Measurements from ENCODE around the gene CFAP58. TPM values are rescaled to one million over a fixed set of nuclear protein-coding genes. Genes with fewer than 3 reads are reported as not detected.

Gene CFAP58
- total and polyA plus RNA-seq, 2 donors (not counting 3 experiments of a cell fraction or from before 2014, with no cell fraction given): 0.07 to 0.29 TPM

DNA sequence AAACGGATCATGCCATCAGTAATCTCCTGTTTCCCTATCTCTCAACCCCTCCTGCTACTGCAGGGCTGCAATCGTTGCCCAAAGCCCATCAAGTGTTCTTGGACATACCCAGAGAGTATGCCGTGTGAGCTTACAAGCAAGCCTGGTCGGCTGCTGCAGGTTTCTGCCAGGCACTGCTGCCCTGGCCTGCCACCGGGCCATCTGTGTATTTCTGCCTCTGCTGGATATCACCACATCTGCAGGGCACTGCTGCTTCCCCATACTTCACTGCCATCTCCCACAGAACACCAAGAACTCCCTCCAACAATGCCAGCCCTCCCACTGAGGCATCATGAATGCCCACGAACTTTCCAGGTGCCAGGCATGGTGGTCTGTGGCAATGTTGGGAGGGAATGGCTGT, 149.3 kb downstream of the CFAP58 start:
- no peak overlapping the region for H3K9ac ChIP-seq (replicated peaks; ENCODE audit: extremely low read depth, insufficient read depth, low read length)
- DNase-seq (ENCODE audit: low read depth, low spot score) (no peak), FAIRE-seq (no peak)
- H3K27me3 ChIP-seq (ENCODE audit: control insufficient read depth in 2 of 2, insufficient read depth in 2 of 2, low read length in 2 of 2): no peaks in the 10 kb centered on the region
- H3K4me3 ChIP-seq (replicated peaks in 1 of 3; ENCODE audit: insufficient read depth in 1 of 3, low read depth in 1 of 3, low read length in 3 of 3): no peak overlapping the region
- no peak overlapping the region for H3K4me2 ChIP-seq (ENCODE audit: insufficient read depth, low read length)
- H3K79me2 ChIP-seq (ENCODE audit: control insufficient read depth, insufficient read depth, low read length): no peaks in the 10 kb centered on the region
- H2AFZ ChIP-seq (ENCODE audit: low read depth, low read length): no peak overlapping the region
- BruUV-seq (replicated peaks): no TSS peak
- no peaks in the 10 kb centered on the region for H4K20me1 ChIP-seq (replicated peaks; ENCODE audit: control insufficient read depth, extremely low read depth, insufficient read depth, low read length)
- intact Hi-C loops (cut with micrococcal nuclease) (no loop called here), dilution Hi-C loops (cut with MboI; ENCODE audit: extremely low pct_ligation_motif_present, low sequenced_read_pairs) (no loop called here)
- no peak overlapping the region for H3K27ac ChIP-seq (ENCODE audit: insufficient read depth, low read depth, low read length)
- H3K36me3 ChIP-seq (ENCODE audit: control insufficient read depth in 2 of 2, extremely low read depth in 1 of 2, insufficient read depth in 2 of 2, low read length in 2 of 2): no peaks in the 10 kb centered on the region
- H3K9me1 ChIP-seq (replicated peaks; ENCODE audit: control insufficient read depth, extremely low read depth, insufficient read depth, low read length): no peaks in the 10 kb centered on the region
- H3K9me3 ChIP-seq (replicated peaks; ENCODE audit: control insufficient read depth, insufficient read depth, low read length): no peaks in the 10 kb centered on the region
- CTCF ChIA-PET: no interaction called here
- no peaks in the 10 kb centered on the region for H3K4me1 ChIP-seq (ENCODE audit: control insufficient read depth, extremely low read depth, insufficient read depth, low read length)
- POLR2A ChIA-PET: no interaction called here
- TF ChIP-seq GATA2 (IDR thresholded peaks at IDR 0.05; ENCODE audit: insufficient read depth, insufficient read length, low read depth, low read length) (no peak), MYC (IDR thresholded peaks at IDR 0.05; ENCODE audit: low read depth, low read length) (no peak), JUN (IDR thresholded peaks at IDR 0.05; ENCODE audit: borderline replicate concordance, insufficient read depth, insufficient read length, low read depth) (no peak), FOS (IDR thresholded peaks at IDR 0.05; ENCODE audit: borderline replicate concordance, insufficient read depth, low read length) (no peak), EZH2 (IDR thresholded peaks at IDR 0.05; ENCODE audit: borderline replicate concordance, low read depth, low read length, severe bottlenecking) (no peak), POLR2AphosphoS5 (IDR thresholded peaks at IDR 0.05; ENCODE audit: insufficient read depth, low read depth, low read length) (no peak), POLR2A (IDR thresholded peaks at IDR 0.05; ENCODE audit: low read depth, low read length) (no peak)
- TF ChIP-seq, protein P1, sequence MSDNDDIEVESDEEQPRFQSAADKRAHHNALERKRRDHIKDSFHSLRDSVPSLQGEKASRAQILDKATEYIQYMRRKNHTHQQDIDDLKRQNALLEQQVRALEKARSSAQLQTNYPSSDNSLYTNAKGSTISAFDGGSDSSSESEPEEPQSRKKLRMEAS (IDR thresholded peaks at IDR 0.05; ENCODE audit: insufficient read depth, insufficient read length): no peak
- TF ChIP-seq, protein P2, sequence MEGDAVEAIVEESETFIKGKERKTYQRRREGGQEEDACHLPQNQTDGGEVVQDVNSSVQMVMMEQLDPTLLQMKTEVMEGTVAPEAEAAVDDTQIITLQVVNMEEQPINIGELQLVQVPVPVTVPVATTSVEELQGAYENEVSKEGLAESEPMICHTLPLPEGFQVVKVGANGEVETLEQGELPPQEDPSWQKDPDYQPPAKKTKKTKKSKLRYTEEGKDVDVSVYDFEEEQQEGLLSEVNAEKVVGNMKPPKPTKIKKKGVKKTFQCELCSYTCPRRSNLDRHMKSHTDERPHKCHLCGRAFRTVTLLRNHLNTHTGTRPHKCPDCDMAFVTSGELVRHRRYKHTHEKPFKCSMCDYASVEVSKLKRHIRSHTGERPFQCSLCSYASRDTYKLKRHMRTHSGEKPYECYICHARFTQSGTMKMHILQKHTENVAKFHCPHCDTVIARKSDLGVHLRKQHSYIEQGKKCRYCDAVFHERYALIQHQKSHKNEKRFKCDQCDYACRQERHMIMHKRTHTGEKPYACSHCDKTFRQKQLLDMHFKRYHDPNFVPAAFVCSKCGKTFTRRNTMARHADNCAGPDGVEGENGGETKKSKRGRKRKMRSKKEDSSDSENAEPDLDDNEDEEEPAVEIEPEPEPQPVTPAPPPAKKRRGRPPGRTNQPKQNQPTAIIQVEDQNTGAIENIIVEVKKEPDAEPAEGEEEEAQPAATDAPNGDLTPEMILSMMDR (IDR thresholded peaks at IDR 0.05; ENCODE audit: extremely low read depth in 1 of 2, insufficient read depth in 1 of 2, low read depth in 1 of 2, low read length in 2 of 2): no peak

Other genes starting within 250 kb of the CFAP58 start
- 8.3 and 8.9 TPM in 2 replicates for gene SFR1, start 231.7 kb upstream of the CFAP58 start, total RNA-seq
- 1.8 and 3.6 TPM in 2 replicates for gene SFR1, start 231.7 kb upstream of the CFAP58 start, polyA plus RNA-seq
- not detected in 2 replicates for gene CFAP43, start 121.5 kb upstream of the CFAP58 start, total RNA-seq
- gene CFAP43, start 121.5 kb upstream of the CFAP58 start, polyA plus RNA-seq: 0.03 and 0.04 TPM in 2 replicates
- 195 and 211 TPM in 2 replicates for gene GSTO1, start 98.9 kb upstream of the CFAP58 start, total RNA-seq
- gene GSTO1, start 98.9 kb upstream of the CFAP58 start, polyA plus RNA-seq: 85.6 and 124 TPM in 2 replicates
- gene GSTO2, start 84.6 kb upstream of the CFAP58 start, total RNA-seq: 0.84 and 0.95 TPM in 2 replicates
- gene GSTO2, start 84.6 kb upstream of the CFAP58 start, polyA plus RNA-seq: 1.4 TPM in 2 replicates
- 31.4 and 33.3 TPM in 2 replicates for gene ITPRIP, start 15.4 kb upstream of the CFAP58 start, total RNA-seq
- gene ITPRIP, start 15.4 kb upstream of the CFAP58 start, polyA plus RNA-seq: 27.5 and 33.2 TPM in 2 replicates